ENCODE measurements around the gene GRIP1. TPM values are rescaled to one million over a fixed set of nuclear protein-coding genes. Genes with fewer than 3 reads are reported as not detected.

Gene GRIP1, protein sequence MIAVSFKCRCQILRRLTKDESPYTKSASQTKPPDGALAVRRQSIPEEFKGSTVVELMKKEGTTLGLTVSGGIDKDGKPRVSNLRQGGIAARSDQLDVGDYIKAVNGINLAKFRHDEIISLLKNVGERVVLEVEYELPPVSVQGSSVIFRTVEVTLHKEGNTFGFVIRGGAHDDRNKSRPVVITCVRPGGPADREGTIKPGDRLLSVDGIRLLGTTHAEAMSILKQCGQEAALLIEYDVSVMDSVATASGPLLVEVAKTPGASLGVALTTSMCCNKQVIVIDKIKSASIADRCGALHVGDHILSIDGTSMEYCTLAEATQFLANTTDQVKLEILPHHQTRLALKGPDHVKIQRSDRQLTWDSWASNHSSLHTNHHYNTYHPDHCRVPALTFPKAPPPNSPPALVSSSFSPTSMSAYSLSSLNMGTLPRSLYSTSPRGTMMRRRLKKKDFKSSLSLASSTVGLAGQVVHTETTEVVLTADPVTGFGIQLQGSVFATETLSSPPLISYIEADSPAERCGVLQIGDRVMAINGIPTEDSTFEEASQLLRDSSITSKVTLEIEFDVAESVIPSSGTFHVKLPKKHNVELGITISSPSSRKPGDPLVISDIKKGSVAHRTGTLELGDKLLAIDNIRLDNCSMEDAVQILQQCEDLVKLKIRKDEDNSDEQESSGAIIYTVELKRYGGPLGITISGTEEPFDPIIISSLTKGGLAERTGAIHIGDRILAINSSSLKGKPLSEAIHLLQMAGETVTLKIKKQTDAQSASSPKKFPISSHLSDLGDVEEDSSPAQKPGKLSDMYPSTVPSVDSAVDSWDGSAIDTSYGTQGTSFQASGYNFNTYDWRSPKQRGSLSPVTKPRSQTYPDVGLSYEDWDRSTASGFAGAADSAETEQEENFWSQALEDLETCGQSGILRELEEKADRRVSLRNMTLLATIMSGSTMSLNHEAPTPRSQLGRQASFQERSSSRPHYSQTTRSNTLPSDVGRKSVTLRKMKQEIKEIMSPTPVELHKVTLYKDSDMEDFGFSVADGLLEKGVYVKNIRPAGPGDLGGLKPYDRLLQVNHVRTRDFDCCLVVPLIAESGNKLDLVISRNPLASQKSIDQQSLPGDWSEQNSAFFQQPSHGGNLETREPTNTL
- total RNA-seq (3.9 TPM), polyA plus RNA-seq (0.71 TPM)
- long read RNA-seq, donor 1, result 0 reads
- long read RNA-seq, donor 2, result 0 reads
- long read RNA-seq, donor 3, partial matches to known transcripts, result 0 of 1 reads
- long read RNA-seq, donor 3, other reads (novel, unspliced or antisense), result 0 of 1 reads
- long read RNA-seq, donor 4, result 0 reads
- long read RNA-seq, donor 5, result 0 reads
- long read RNA-seq, donor 6, result 0 reads
- long read RNA-seq, donor 7, result 0 reads
- long read RNA-seq, donor 8, partial matches to known transcripts, result 0 of 1 reads
- long read RNA-seq, donor 8, other reads (novel, unspliced or antisense), result 0 of 1 reads
- long read RNA-seq, donor 9, result 0 reads
- long read RNA-seq, donor 10, partial matches to known transcripts, result 6 of 6 reads
- long read RNA-seq, donor 10, other reads (novel, unspliced or antisense), result 0 of 6 reads

DNA sequence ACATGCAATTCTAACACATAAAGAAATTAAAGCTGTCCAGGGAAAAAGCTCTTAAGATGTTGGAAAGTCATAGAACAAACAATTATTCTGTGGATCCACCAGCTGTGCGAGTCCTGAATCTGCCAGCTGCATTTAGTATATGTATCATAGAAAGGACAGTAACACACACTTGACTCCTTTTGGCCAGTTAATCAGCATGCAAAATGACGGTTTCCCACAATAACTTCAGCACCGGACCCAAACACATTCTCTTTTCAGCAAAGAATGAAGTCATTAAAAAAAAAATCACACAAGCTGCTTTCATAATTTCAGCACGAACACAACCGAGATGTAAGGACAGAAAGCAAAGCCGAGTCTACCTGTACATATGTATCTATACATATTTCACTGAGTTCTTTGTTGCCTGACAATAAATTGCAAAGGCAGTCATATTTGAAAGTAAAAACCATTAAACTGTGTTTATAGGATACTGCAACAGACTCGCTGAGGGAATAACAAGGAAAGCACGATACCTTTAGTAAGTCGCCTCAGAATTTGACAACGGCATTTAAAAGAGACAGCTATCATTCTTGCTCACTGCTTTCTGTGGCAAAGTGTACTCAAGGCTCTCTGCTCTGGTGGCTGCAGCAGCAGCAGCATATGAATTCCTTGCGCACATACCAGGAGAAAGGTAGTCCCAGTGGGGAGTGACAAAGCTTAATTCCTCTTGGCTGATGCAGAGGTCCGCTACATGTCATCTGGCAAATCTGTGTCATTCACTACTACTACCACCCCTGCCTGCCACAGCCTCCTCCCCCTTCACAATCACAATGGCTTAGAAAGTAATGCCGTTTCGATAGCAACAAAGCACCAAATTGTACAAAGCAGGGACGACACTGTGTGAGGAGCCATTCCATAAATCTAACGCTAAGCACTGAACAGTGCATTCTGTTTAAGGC, at the start of gene GRIP1:
GRIP1 (minus strand) TSS at position 739 of the 938 bp plus-strand sequence; CDS start at position 567, 172 bp downstream.
- DNase-seq (ENCODE audit: low read depth in 6 of 9, low spot score in 9 of 9), result no peak
- 95% methylated on average over 16 of the region's 16 CpGs for WGBS
- no peak within 1 kb of the TSS for H3K27ac ChIP-seq (ENCODE audit: low read depth in 1 of 2, low read length in 1 of 2)
- H3K27me3 ChIP-seq (ENCODE audit: control insufficient read depth in 2 of 2, insufficient read depth in 1 of 2, low read length in 1 of 2), result no peaks in the 10 kb centered on the region
- no peaks in the 10 kb centered on the region for H3K4me1 ChIP-seq (ENCODE audit: control insufficient read depth in 2 of 2, insufficient read depth in 2 of 2, low read length in 2 of 2)
- no peak within 1 kb of the TSS for H3K4me3 ChIP-seq (ENCODE audit: low read length in 2 of 2)
- no peaks in the 10 kb centered on the region for H3K9me3 ChIP-seq (ENCODE audit: control insufficient read depth in 2 of 2, insufficient read depth in 1 of 2, low read length in 1 of 2)
- H3K36me3 ChIP-seq (ENCODE audit: control insufficient read depth in 2 of 2, insufficient read depth in 2 of 2, low read length in 1 of 2), result no peaks in the 10 kb centered on the region

DNA sequence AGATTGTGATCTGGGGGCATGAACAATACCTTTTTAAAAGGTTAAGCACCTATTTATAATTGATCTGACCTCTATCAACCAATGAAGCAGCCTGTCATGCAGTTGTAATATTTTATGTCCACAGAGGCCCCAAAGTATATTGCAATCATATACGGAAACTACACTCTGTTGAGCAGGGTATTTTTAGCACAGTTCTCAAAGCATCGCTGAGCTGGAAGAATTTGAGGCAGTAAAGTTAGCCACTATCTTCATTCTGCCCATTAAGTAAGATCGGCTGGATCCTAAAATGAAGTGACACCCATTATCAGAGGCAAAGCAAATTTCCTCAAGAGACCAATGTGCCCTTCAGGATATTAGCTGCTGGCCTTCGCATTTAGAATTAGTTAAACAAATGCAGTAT, 47.7 kb upstream of the GRIP1 start:
- H3K4me3 ChIP-seq (ENCODE audit: low read length in 2 of 2), result no peak overlapping the region
- WGBS, result 92% methylated on average over 4 of the region's 4 CpGs
- no peak for DNase-seq (ENCODE audit: low read depth in 6 of 9, low spot score in 9 of 9)
- no peaks in the 10 kb centered on the region for H3K9me3 ChIP-seq (ENCODE audit: control insufficient read depth in 2 of 2, insufficient read depth in 1 of 2, low read length in 1 of 2)
- no peaks in the 10 kb centered on the region for H3K4me1 ChIP-seq (ENCODE audit: control insufficient read depth in 2 of 2, insufficient read depth in 2 of 2, low read length in 2 of 2)
- H3K27me3 ChIP-seq (ENCODE audit: control insufficient read depth in 2 of 2, insufficient read depth in 1 of 2, low read length in 1 of 2), result no peaks in the 10 kb centered on the region
- no peaks in the 10 kb centered on the region for H3K36me3 ChIP-seq (ENCODE audit: control insufficient read depth in 2 of 2, insufficient read depth in 2 of 2, low read length in 1 of 2)
- H3K27ac ChIP-seq (ENCODE audit: low read depth in 1 of 2, low read length in 1 of 2), result no peak overlapping the region

DNA sequence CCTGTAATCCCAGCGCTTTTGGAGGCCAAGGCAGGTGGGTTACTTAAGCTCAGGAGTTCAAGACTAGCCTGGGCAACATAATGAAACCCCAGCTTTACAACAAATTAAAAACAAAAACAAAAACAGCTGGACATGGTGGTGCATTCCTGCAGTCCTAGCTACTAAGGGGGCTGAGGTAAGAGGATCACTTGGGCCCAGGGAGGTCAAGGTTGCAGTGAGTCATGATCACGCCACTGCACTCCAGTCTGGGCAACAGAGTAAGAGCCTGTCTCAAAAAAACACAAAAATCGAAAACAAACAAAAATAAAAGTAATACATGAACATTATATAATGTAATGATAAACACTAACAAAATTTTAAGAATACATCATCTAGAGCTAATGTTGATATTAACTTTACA, 46.2 kb upstream of the GRIP1 start:
- no peak overlapping the region for H3K27ac ChIP-seq (ENCODE audit: low read depth in 1 of 2, low read length in 1 of 2)
- H3K4me3 ChIP-seq (ENCODE audit: low read length in 2 of 2), result no peak overlapping the region
- no peaks in the 10 kb centered on the region for H3K36me3 ChIP-seq (ENCODE audit: control insufficient read depth in 2 of 2, insufficient read depth in 2 of 2, low read length in 1 of 2)
- no peak for DNase-seq (ENCODE audit: low read depth in 6 of 9, low spot score in 9 of 9)
- H3K27me3 ChIP-seq (ENCODE audit: control insufficient read depth in 2 of 2, insufficient read depth in 1 of 2, low read length in 1 of 2), result no peaks in the 10 kb centered on the region
- no peaks in the 10 kb centered on the region for H3K4me1 ChIP-seq (ENCODE audit: control insufficient read depth in 2 of 2, insufficient read depth in 2 of 2, low read length in 2 of 2)
- 96% methylated on average over 3 of the region's 3 CpGs for WGBS
- no peaks in the 10 kb centered on the region for H3K9me3 ChIP-seq (ENCODE audit: control insufficient read depth in 2 of 2, insufficient read depth in 1 of 2, low read length in 1 of 2)

DNA sequence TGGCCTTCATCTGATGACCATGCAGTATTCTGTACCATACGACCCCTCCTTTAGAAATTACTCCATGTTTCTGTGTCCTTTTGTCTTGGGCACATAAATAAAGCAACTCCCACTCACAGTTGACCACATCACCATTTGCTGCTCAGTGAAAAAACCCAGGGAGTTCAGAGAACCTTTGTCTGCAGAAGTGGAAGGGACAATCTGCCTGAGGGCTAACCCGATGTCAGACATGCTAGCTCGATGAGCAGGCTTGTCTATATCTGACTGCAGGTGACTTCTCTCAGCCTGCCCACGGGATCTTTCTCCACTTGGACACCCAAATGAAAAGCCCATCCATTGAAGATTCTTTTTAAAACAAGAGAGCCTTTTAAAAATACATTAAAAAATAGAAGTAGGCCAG, 45.7 kb upstream of the GRIP1 start:
- no peak for DNase-seq (ENCODE audit: low read depth in 6 of 9, low spot score in 9 of 9)
- H3K36me3 ChIP-seq (ENCODE audit: control insufficient read depth in 2 of 2, insufficient read depth in 2 of 2, low read length in 1 of 2), result no peaks in the 10 kb centered on the region
- no peak overlapping the region for H3K4me3 ChIP-seq (ENCODE audit: low read length in 2 of 2)
- H3K9me3 ChIP-seq (ENCODE audit: control insufficient read depth in 2 of 2, insufficient read depth in 1 of 2, low read length in 1 of 2), result no peaks in the 10 kb centered on the region
- H3K4me1 ChIP-seq (ENCODE audit: control insufficient read depth in 2 of 2, insufficient read depth in 2 of 2, low read length in 2 of 2), result no peaks in the 10 kb centered on the region
- H3K27me3 ChIP-seq (ENCODE audit: control insufficient read depth in 2 of 2, insufficient read depth in 1 of 2, low read length in 1 of 2), result no peaks in the 10 kb centered on the region
- 95% methylated on average over 4 of the region's 4 CpGs for WGBS
- no peak overlapping the region for H3K27ac ChIP-seq (ENCODE audit: low read depth in 1 of 2, low read length in 1 of 2)

DNA sequence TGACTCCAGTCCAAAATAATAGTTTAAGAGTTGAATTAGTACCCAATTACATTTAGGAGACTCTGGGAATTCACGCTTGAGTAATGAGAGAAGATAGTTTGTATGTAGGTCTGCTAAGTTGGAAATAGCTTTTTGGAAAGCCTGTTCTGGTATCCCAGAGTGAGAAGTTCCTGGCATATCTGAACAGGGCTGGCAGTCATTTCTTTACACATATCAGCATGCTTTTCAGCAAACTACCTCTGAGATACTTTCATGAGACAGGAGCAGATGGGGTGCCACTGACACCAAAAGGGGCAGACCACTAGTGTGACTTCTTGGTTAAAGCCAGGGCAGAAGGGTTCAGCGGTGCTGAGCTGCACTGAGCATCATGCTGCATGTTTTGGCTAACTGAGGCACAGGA, 45.1 kb upstream of the GRIP1 start:
- WGBS, result 99% methylated on average over 2 of the region's 2 CpGs
- H3K27me3 ChIP-seq (ENCODE audit: control insufficient read depth in 2 of 2, insufficient read depth in 1 of 2, low read length in 1 of 2), result no peaks in the 10 kb centered on the region
- DNase-seq (ENCODE audit: low read depth in 6 of 9, low spot score in 9 of 9), result no peak
- no peaks in the 10 kb centered on the region for H3K36me3 ChIP-seq (ENCODE audit: control insufficient read depth in 2 of 2, insufficient read depth in 2 of 2, low read length in 1 of 2)
- H3K4me1 ChIP-seq (ENCODE audit: control insufficient read depth in 2 of 2, insufficient read depth in 2 of 2, low read length in 2 of 2), result no peaks in the 10 kb centered on the region
- no peak overlapping the region for H3K27ac ChIP-seq (ENCODE audit: low read depth in 1 of 2, low read length in 1 of 2)
- H3K4me3 ChIP-seq (ENCODE audit: low read length in 2 of 2), result no peak overlapping the region
- no peaks in the 10 kb centered on the region for H3K9me3 ChIP-seq (ENCODE audit: control insufficient read depth in 2 of 2, insufficient read depth in 1 of 2, low read length in 1 of 2)

DNA sequence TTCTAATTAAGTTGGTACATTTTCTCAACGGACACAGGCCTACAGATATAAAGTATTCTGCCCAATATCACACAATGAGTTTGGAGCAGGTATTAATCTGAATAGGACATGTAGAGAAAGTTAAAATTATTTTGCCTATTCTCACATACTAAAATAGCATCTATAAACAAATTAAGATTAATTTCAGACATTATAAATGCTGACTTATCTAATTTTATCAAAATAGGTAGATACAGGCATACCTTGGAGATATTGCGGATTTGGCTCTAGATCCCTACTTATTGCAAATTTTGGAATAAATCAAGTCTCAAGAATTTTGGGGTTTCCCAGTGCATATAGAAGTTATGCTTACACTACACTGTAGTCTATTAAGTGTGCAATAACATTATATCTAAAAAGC, 41.0 kb upstream of the GRIP1 start:
- no peak overlapping the region for H3K27ac ChIP-seq (ENCODE audit: low read depth in 1 of 2, low read length in 1 of 2)
- WGBS, result 97% methylated on average over 2 of the region's 2 CpGs
- no peaks in the 10 kb centered on the region for H3K27me3 ChIP-seq (ENCODE audit: control insufficient read depth in 2 of 2, insufficient read depth in 1 of 2, low read length in 1 of 2)
- no peak overlapping the region for H3K4me3 ChIP-seq (ENCODE audit: low read length in 2 of 2)
- DNase-seq (ENCODE audit: low read depth in 6 of 9, low spot score in 9 of 9), result no peak
- H3K4me1 ChIP-seq (ENCODE audit: control insufficient read depth in 2 of 2, insufficient read depth in 2 of 2, low read length in 2 of 2), result no peaks in the 10 kb centered on the region
- H3K36me3 ChIP-seq (ENCODE audit: control insufficient read depth in 2 of 2, insufficient read depth in 2 of 2, low read length in 1 of 2), result no peaks in the 10 kb centered on the region
- H3K9me3 ChIP-seq (ENCODE audit: control insufficient read depth in 2 of 2, insufficient read depth in 1 of 2, low read length in 1 of 2), result no peaks in the 10 kb centered on the region

DNA sequence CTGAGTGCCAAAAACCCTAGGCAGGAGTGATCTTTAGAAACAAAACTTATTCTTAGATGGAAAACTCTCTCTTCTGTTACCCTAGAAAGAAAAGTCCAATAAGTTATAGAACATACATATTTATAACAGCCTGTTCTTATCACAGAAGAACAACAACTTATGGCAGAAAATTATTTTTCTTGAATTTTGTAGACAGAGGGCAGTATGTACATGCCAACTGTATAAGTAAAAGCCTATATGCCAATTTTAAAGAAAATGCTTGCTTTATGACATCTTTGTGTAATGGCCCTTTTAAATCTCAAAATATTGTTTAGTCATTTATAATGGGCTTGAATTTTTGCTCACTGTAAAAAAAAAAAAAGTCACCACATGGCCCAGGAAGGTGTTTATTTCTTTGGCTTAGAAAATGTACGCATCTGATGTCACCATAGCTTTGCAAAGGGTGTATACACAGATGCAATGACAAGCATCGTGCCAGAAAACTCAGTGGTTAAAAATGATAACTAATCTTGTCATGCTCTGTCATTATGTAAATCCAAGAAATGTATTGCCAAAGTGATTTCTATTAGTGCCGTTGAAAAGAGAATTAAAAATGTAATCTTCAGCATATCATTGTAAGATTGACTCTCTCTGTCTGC, 38.3 kb upstream of the GRIP1 start:
- DNase-seq (ENCODE audit: low read depth in 6 of 9, low spot score in 9 of 9), result no peak
- H3K4me3 ChIP-seq (ENCODE audit: low read length in 2 of 2), result no peak overlapping the region
- no peaks in the 10 kb centered on the region for H3K36me3 ChIP-seq (ENCODE audit: control insufficient read depth in 2 of 2, insufficient read depth in 2 of 2, low read length in 1 of 2)
- H3K9me3 ChIP-seq (ENCODE audit: control insufficient read depth in 2 of 2, insufficient read depth in 1 of 2, low read length in 1 of 2), result no peaks in the 10 kb centered on the region
- no peaks in the 10 kb centered on the region for H3K27me3 ChIP-seq (ENCODE audit: control insufficient read depth in 2 of 2, insufficient read depth in 1 of 2, low read length in 1 of 2)
- WGBS, result 94% methylated on average over 3 of the region's 3 CpGs
- H3K27ac ChIP-seq (ENCODE audit: low read depth in 1 of 2, low read length in 1 of 2), result no peak overlapping the region
- no peaks in the 10 kb centered on the region for H3K4me1 ChIP-seq (ENCODE audit: control insufficient read depth in 2 of 2, insufficient read depth in 2 of 2, low read length in 2 of 2)

All from thymus (tissue), 14 donors.